AG09309 (cell line): ENCODE measurements around the gene RRBP1.

Experiments used
- DNase-seq: peaks from one replicate; pipeline ENCODE4 v3.0.0-alpha.2; 2010; ENCODE audit warnings: low read depth
- H3K4me3 ChIP-seq: 2 replicates; pipeline ENCODE4 v1.5.1; 2011; ENCODE audit warnings: mild to moderate bottlenecking, low read depth, low read length, moderate library complexity; ENCODE audit not compliant: control insufficient read depth
- CTCF ChIP-seq: IDR thresholded peaks from 2 replicates; pipeline ENCODE4 v1.5.1; 2011; ENCODE audit warnings: mild to moderate bottlenecking, low read depth, low read length, inconsistent platforms; ENCODE audit not compliant: insufficient read depth, control insufficient read depth; ENCODE audit errors: missing control alignments

The RRBP1 gene

GRCh38 chr20:17583126-17583525 is 98.9 kb downstream of the RRBP1 start:
- DNase-seq = no peak
- H3K4me3 ChIP-seq = no peak overlapping the region
- TF ChIP-seq CTCF = no peak

- H3K4me3 ChIP-seq = no peak overlapping the region
- TF ChIP-seq CTCF = no peak
- DNase-seq = no peak
These were observed 101.1 kb downstream of the RRBP1 start for GRCh38 chr20:17580895-17581294.

- H3K4me3 ChIP-seq = no peak overlapping the region
- no peak for TF ChIP-seq CTCF
- no peak for DNase-seq
These were observed 102.5 kb downstream of the RRBP1 start for GRCh38 chr20:17579369-17580039.

- no peak overlapping the region for H3K4me3 ChIP-seq
- TF ChIP-seq CTCF = no peak
- DNase-seq = no peak
These were observed 105.8 kb downstream of the RRBP1 start for GRCh38 chr20:17576215-17576614.

- no peak for TF ChIP-seq CTCF
- H3K4me3 ChIP-seq = no peak overlapping the region
- no peak for DNase-seq
These were observed 108.6 kb downstream of the RRBP1 start for GRCh38 chr20:17573463-17573862.

GRCh38 chr20:17572034-17572638 is 109.9 kb downstream of the RRBP1 start:
- DNase-seq = no peak
- H3K4me3 ChIP-seq = peak overlapping the region; percentile 88
- no peak for TF ChIP-seq CTCF
